ENCODE data around the gene TLR5. TPM values are rescaled to one million over a fixed set of nuclear protein-coding genes. Genes with fewer than 3 reads are reported as not detected.

Gene TLR5
- total RNA-seq, 1 experiment from 2014 or later = 0.06 TPM

DNA sequence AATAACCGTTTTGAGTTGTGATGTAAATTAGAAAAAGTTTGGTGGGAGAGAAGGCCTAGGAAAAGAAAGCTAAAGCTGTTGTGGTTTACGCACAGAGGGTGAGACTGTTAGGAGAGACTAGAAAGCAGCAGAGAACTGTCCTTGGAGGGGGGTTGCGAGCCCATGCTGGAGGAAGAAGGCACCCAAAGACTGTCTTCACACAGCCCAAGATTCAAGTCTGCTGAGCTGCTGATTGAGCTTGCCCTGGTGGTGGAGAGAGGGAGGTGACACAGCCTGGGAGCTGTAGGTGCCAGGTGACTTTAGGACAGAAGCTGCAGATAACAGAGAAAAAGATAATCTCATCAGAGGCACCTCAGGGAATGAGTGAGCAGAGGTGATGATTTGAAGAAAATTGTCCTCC lies 18.3 kb upstream of the TLR5 start:
- no peak overlapping the region for H3K4me3 ChIP-seq
- no peaks in the 10 kb centered on the region for H3K4me1 ChIP-seq
- DNase-seq = no peak
- H3K27ac ChIP-seq = no peak overlapping the region
- no peaks in the 10 kb centered on the region for H3K9me3 ChIP-seq (replicated peaks)
- H3K27me3 ChIP-seq = peaks cover 6% of the 10 kb centered on the region; the same call in 1 of the 2 replicates
- no peaks in the 10 kb centered on the region for H3K36me3 ChIP-seq

DNA sequence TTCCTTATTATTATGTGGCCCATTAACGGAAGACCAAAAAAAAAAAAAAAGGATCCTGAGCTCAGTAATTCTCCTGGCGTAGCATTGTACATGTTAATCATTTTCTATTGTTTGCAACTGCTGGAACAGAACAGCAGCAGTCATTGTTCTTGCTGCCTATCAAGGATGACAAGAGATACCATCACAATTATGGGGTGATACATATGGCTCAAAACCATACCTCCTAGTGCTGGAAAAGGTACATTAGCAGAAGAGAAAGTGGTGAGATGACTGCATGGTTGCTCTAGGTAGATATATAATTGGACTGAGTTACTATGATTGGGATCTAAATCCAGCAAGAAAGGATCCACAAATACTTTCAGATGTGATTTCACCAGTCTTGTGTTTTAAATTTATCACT lies 13.3 kb upstream of the TLR5 start:
- no peak overlapping the region for H3K27ac ChIP-seq
- no peaks in the 10 kb centered on the region for H3K9me3 ChIP-seq (replicated peaks)
- no peak overlapping the region for H3K4me3 ChIP-seq
- H3K27me3 ChIP-seq = peaks cover 6% of the 10 kb centered on the region; the same call in 1 of the 2 replicates
- no peaks in the 10 kb centered on the region for H3K4me1 ChIP-seq
- no peaks in the 10 kb centered on the region for H3K36me3 ChIP-seq
- no peak for DNase-seq

DNA sequence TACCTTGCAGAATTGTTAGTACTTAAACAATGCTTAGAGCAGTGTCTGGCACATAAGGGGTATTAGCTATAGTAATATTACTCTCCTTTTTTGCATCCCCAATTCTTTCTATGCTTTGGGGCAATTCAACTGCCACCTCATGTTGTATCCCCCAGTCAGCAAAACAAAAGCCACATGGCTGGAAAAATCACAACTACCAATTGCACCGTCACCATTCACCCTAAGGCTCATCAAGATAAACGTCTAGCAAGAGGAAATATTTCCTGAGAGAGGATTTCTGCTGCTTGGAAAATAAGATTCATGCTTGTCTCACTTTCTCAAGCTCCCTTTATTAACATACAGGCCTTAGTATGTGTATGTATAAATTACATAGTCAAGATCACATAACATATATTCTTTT lies 12.1 kb upstream of the TLR5 start:
- peaks cover 6% of the 10 kb centered on the region; the same call in 1 of the 2 replicates for H3K27me3 ChIP-seq
- no peaks in the 10 kb centered on the region for H3K9me3 ChIP-seq (replicated peaks)
- H3K36me3 ChIP-seq = no peaks in the 10 kb centered on the region
- no peak overlapping the region for H3K4me3 ChIP-seq
- no peaks in the 10 kb centered on the region for H3K4me1 ChIP-seq
- H3K27ac ChIP-seq = no peak overlapping the region
- DNase-seq = no peak

DNA sequence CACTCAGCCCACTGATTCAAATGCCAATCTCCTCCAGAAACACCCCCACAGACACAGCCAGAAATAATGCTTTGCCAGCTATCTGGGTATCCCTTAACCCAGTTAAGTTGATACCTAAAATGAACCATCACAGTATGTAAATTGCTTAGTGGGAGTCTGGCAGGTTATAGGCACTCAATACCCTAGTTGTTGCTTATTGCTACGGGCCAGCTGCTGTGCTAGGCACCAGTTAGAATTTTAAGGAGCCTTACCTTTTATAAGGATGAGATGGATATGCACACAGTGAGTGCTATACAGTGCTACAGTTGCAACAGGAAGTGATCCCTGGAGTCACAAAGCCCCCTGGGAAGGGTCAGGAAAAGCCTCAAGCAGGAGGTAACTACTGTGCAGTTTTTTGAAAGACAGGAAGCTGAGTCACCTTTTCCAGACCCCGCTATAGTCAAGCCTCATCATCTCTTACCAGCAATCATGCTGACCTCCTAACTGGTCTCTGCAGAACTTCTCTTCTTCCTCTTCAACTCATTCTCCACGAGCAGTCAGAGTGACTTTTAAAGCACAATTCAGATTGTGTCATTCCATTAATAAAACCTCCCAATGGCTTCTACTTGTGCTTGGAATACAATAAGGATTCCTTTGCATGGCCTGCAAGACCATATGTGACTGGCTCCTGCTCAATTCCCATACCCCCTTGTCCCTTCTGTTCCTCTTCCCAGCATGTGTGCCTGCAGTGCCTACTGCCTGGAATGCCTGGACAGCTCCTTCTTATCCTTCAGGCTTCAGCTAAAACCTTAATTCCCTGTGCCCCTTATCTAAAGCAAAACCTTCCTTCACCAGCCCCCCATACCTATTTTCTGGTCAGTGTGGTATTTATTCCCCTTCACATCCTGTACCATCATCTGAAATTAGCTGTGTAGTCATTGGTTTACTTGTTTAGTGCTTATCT lies 10.4 kb upstream of the TLR5 start:
- no peaks in the 10 kb centered on the region for H3K36me3 ChIP-seq
- no peak overlapping the region for H3K27ac ChIP-seq
- no peaks in the 10 kb centered on the region for H3K9me3 ChIP-seq (replicated peaks)
- no peak for DNase-seq
- H3K4me3 ChIP-seq = no peak overlapping the region
- no peaks in the 10 kb centered on the region for H3K4me1 ChIP-seq
- peaks cover 6% of the 10 kb centered on the region; the same call in 1 of the 2 replicates for H3K27me3 ChIP-seq

DNA sequence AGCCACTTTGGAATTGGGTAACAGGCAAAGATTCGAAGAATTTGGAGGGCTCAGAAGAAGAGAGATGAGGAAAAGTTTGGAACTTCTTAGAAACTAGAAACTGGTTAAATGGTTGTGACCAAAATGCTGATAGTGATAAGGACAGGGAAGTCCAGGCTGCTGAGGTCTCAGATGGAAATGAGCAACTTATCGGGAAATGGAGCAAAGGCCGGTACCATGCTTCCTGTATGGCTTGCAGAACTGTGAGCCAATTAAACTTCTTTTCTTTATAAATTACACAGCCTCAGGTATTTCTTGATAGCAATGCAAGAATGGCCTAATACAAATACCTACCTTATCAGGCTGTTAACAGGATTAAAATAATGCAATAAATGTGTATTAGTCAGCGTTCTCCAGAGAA lies 9.4 kb upstream of the TLR5 start:
- Histone ChIP-seq H3K27ac (no peak overlapping the region), H3K36me3 (no peaks in the 10 kb centered on the region), H3K9me3 (replicated peaks) (no peaks in the 10 kb centered on the region), H3K4me1 (no peaks in the 10 kb centered on the region), H3K27me3 (peaks cover 6% of the 10 kb centered on the region; the same call in 1 of the 2 replicates), H3K4me3 (no peak overlapping the region)
- DNase-seq = no peak

DNA sequence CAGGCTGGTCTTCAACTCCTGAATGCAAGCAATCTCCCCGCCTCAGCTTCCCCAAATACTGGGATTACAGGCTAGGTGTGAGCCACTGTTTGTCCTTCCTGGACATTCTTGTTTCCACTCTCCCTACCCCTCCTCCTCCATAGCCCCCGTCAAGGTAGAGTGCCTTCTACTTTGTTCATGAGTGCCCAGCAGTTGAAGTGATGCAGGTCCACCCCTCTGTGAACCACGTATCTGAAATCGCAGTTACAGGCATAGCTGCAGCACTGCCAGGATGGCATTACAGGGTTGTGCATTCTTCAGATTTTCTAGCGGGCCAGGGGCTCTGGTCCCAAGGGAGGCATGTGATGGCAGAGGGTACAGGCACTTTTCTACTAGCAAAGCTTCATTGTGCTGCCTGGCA lies 7.4 kb upstream of the TLR5 start:
- no peaks in the 10 kb centered on the region for H3K27me3 ChIP-seq
- no peaks in the 10 kb centered on the region for H3K36me3 ChIP-seq
- H3K4me3 ChIP-seq = no peak overlapping the region
- H3K9me3 ChIP-seq (replicated peaks) = no peaks in the 10 kb centered on the region
- H3K4me1 ChIP-seq = no peaks in the 10 kb centered on the region
- DNase-seq = no peak
- H3K27ac ChIP-seq = no peak overlapping the region

DNA sequence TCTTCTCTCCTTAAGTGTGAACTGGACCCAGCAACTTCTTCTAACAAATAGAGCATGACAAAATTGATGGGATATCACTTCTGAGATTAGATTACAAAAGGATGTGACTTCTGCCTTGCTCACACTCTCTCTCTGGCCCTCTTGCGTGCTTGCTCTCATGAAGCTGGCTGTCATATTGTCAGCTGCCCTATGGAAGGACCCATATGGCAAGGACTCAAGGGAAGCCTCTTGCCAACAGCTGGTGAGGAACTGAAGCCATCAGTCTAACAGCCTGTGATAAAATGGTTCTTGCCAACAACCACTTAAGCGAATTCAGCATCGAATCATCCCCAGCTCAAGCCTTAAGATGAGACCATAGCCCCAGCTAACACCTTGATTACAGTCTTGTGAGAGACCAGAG lies 4.8 kb upstream of the TLR5 start:
- H3K27me3 ChIP-seq = no peaks in the 10 kb centered on the region
- DNase-seq = no peak

DNA sequence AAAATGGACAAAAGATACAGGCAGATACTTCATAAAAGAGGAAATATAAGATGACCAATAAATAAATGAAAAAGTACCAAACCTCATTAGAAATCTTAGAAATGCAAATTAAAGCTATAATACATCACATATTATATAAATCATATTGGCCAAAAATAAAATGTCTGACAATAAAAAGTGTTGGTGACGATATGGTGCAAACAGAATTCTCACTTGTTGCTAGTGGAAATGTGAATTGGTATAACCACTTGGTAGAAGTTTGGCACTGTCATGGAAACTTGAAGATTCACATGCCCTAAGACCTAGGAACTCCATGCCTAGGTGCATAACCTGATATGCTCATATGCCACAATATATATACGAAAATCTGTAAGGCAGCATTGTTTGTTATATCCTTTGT lies 4.4 kb upstream of the TLR5 start:
- no peak for DNase-seq
- no peak overlapping the region for H3K27ac ChIP-seq
- no peaks in the 10 kb centered on the region for H3K36me3 ChIP-seq
- no peaks in the 10 kb centered on the region for H3K9me3 ChIP-seq (replicated peaks)
- no peak overlapping the region for H3K4me3 ChIP-seq
- H3K4me1 ChIP-seq = peaks cover 9% of the 10 kb centered on the region; the same call in 1 of the 2 replicates
- no peaks in the 10 kb centered on the region for H3K27me3 ChIP-seq

More for the DNA sequence above, 4.8 kb upstream of the TLR5 start:
- no peak overlapping the region for H3K4me3 ChIP-seq
- no peak overlapping the region for H3K27ac ChIP-seq
- H3K9me3 ChIP-seq (replicated peaks) = no peaks in the 10 kb centered on the region
- H3K4me1 ChIP-seq = peaks cover 9% of the 10 kb centered on the region; the same call in 1 of the 2 replicates
- no peaks in the 10 kb centered on the region for H3K36me3 ChIP-seq

DNA sequence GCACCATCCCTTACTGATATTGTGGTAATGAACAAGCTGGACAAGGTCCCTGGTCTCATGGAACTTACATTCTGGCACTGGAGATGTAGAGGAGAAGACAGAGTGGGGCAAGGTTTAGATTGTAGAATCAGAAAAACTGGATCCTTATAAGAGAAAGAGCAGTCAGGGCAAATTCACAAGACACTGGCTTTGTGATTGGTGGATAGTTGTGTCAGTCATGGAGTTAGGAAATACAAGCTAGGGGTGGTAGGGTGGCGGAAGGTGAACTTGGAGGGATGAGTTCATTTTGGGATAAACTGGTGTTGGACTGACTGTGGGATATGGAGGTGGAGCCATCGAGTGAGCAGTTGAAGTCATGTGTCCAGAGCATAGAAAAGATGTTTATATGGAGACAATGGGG lies 3.7 kb upstream of the TLR5 start:
- H3K4me1 ChIP-seq = peaks cover 9% of the 10 kb centered on the region; the same call in 1 of the 2 replicates
- no peak overlapping the region for H3K4me3 ChIP-seq
- no peak for DNase-seq
- H3K36me3 ChIP-seq = no peaks in the 10 kb centered on the region
- no peak overlapping the region for H3K27ac ChIP-seq
- no peaks in the 10 kb centered on the region for H3K27me3 ChIP-seq
- no peaks in the 10 kb centered on the region for H3K9me3 ChIP-seq (replicated peaks)

DNA sequence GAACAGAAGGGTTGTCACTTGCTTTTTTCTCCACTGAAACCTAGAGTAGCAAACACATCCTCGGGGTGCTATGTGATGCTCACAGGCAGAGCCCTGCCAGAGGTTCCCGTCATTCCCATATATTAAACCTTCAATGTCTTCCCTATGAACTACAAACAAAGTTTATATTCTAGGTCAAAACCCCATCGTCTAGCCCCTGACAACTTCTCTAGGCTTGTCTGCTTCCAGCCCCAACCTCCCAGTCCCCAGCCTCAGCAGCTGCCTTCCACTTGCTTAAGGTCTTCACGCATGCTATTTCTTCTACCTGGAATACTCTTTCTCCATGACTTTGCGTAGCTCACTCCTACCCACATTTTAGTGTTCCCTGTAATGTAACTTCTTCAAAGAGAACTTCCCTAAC lies 1.9 kb upstream of the TLR5 start:
- H3K27ac ChIP-seq = no peak overlapping the region
- H3K4me1 ChIP-seq = peaks cover 9% of the 10 kb centered on the region; the same call in 1 of the 2 replicates
- no peaks in the 10 kb centered on the region for H3K27me3 ChIP-seq
- H3K9me3 ChIP-seq (replicated peaks) = no peaks in the 10 kb centered on the region
- no peak for DNase-seq
- H3K4me3 ChIP-seq = no peak overlapping the region
- H3K36me3 ChIP-seq = no peaks in the 10 kb centered on the region

DNA sequence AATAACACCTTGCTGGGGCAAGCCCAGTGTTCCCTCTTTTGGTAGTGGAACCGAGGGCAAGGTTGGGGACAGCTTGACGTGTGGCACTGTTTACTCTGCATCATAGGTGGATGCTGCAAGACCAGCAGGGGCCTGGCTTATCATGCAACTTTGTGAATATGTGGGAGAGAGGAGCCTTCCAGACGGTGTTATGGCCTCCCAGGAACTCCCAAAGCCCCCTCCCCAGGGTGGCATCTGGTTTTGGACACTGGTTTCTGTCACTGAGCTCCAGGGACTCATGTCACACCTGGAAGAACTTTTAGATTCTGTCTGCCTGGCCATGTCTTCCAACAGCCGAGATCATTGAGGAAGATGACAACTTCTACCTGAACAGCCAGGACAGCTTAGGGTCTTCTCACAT lies 1.4 kb upstream of the TLR5 start:
- Histone ChIP-seq H3K36me3 (no peaks in the 10 kb centered on the region), H3K4me3 (no peak overlapping the region), H3K4me1 (peaks cover 9% of the 10 kb centered on the region; the same call in 1 of the 2 replicates), H3K27me3 (no peaks in the 10 kb centered on the region), H3K27ac (no peak overlapping the region), H3K9me3 (replicated peaks) (no peaks in the 10 kb centered on the region)
- DNase-seq = no peak

DNA sequence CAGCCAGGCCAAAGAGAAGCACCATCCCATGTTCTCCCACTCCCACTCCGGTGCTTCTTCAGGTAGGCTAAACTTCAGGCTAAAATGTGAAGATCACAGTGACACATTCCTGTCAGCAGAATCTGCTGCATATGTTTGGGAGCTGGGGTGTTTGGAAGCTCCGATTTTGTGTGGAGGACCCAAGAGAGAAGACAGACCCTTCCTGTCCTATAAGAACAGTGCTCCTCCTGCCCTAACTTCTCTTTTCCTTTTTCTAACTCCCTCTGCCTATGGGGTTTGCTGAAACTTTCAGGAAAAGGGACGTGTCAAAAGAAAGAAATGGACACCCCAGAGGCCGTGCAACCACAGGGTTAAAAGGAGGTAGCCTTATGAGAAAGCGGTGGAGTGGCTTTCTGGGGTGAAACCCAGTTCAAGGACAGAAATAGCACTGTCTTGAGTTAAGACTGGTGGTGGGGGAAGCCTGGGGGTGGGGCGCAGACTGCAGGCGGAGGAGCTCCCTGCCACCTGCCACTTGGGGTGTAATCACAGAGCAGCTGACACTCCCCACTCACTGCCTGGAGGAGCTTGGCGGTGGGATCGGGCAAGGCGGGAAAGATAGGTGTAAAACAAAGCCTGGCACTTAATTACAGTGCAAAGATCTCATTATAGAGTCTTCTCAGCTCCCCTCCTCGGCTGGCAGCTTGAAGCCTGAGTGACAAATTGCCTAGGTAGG lies 645 bp upstream of the TLR5 start:
- H3K27me3 ChIP-seq = no peaks in the 10 kb centered on the region
- DNase-seq = peak; percentile 78 to 83
- H3K9me3 ChIP-seq (replicated peaks) = no peaks in the 10 kb centered on the region
- no peaks in the 10 kb centered on the region for H3K36me3 ChIP-seq
- peaks cover 9% of the 10 kb centered on the region; the same call in 1 of the 2 replicates for H3K4me1 ChIP-seq
- H3K27ac ChIP-seq = no peak overlapping the region
- peak overlapping the region; percentile 60 for H3K4me3 ChIP-seq

DNA sequence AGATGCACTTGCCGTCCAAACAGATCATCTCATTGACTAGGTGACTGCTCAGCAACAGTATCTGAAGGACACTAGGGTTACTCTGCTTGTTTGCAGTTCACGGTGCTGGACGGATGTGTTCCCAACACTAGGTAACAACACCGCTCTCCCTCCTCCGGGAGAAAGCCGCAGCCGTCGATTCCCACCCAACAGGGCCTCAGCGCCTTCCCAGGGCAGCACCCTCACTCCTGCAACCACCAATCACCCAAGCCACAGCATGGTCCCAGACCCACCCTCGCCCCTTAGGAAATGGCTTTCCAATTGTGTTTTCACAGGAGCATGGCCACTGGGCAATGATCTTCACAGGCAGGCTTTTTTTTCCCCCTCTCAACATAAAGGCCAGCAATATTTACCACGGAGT lies 779 bp downstream of the TLR5 start:
- H3K4me3 ChIP-seq = peak overlapping the region; percentile 60
- H3K27ac ChIP-seq = no peak overlapping the region
- H3K36me3 ChIP-seq = no peaks in the 10 kb centered on the region
- peaks cover 9% of the 10 kb centered on the region; the same call in 1 of the 2 replicates for H3K4me1 ChIP-seq
- no peaks in the 10 kb centered on the region for H3K9me3 ChIP-seq (replicated peaks)
- no peak for DNase-seq
- no peaks in the 10 kb centered on the region for H3K27me3 ChIP-seq

DNA sequence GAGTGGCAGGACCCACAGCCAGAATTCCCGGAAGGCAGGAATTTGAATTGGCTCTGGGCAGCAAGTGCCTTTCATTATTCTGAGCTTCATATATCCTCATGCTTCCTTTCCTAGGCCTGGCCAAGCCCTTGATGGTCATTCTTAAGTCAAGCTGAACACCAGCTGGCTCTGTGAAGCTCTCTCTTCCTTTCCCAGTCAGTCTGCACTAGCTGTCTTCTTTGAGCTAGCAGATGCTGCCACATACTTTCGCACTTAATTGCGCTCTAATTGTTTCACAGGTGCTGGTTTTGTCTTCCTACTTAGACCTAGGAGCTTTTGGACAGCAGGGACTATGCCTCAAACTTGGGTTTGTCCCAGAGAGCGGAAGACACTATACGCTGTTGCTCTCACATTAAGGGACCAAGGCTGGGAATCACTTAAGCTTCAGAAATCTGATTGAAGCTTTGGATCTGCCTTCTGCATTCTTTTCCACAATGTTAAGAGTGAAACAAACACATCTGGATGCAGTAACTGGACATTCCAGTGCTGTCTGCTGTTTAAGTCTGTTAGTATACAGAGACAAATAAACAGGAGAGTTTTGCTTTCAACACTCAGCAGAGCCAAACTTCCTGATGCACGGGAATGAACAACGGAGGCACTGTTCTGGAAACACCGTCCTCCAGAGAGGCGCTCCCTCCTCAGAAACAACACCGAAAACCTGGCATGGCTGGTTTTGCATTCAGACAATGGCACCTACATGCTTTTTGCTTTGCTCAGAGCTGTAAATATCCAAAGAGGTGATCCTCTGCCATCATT lies 2.2 kb downstream of the TLR5 start:
- Histone ChIP-seq H3K27ac (no peak overlapping the region), H3K9me3 (replicated peaks) (no peaks in the 10 kb centered on the region), H3K4me3 (no peak overlapping the region), H3K27me3 (no peaks in the 10 kb centered on the region), H3K4me1 (peaks cover 9% of the 10 kb centered on the region; the same call in 1 of the 2 replicates), H3K36me3 (no peaks in the 10 kb centered on the region)
- DNase-seq = peak in 1 of 2 experiments; percentile 15

Measured in SJCRH30 (cell line).